ENCODE measurements around the gene ASCC2.
"Not testable (repeated sequence)": the region's sequence is repeated elsewhere in the genome, so short reads cannot be mapped to it uniquely, and the experiment has no call there.

Gene ASCC2

GRCh38 chr22:29871684-29872083 lies 33.6 kb upstream of the ASCC2 start:
- TF ChIP-seq CTCF (IDR thresholded peaks at IDR 0.05; ENCODE audit: control insufficient read depth, insufficient read depth, low read depth, low read length, missing control alignments): no peak
- no peak for DNase-seq (ENCODE audit: low read depth)
- no peak overlapping the region for H3K4me3 ChIP-seq (ENCODE audit: control insufficient read depth, low read depth, low read length)

GRCh38 chr22:29870574-29870973 lies 32.5 kb upstream of the ASCC2 start:
- no peak overlapping the region for H3K4me3 ChIP-seq (ENCODE audit: control insufficient read depth, low read depth, low read length)
- TF ChIP-seq CTCF (IDR thresholded peaks at IDR 0.05; ENCODE audit: control insufficient read depth, insufficient read depth, low read depth, low read length, missing control alignments): no peak
- DNase-seq (ENCODE audit: low read depth): no peak

GRCh38 chr22:29867851-29868250 lies 29.8 kb upstream of the ASCC2 start:
- DNase-seq (ENCODE audit: low read depth): no peak
- TF ChIP-seq CTCF (IDR thresholded peaks at IDR 0.05; ENCODE audit: control insufficient read depth, insufficient read depth, low read depth, low read length, missing control alignments): no peak
- no peak overlapping the region for H3K4me3 ChIP-seq (ENCODE audit: control insufficient read depth, low read depth, low read length)

- DNase-seq (ENCODE audit: low read depth): no peak
- H3K4me3 ChIP-seq (ENCODE audit: control insufficient read depth, low read depth, low read length): no peak overlapping the region
- TF ChIP-seq CTCF (IDR thresholded peaks at IDR 0.05; ENCODE audit: control insufficient read depth, insufficient read depth, low read depth, low read length, missing control alignments): no peak
Measured at GRCh38 chr22:29867260-29867659, 29.2 kb upstream of the ASCC2 start.

- H3K4me3 ChIP-seq (ENCODE audit: control insufficient read depth, low read depth, low read length); DNase-seq (ENCODE audit: low read depth): not testable (repeated sequence)
Measured at GRCh38 chr22:29865572-29865971, 27.5 kb upstream of the ASCC2 start.

- no peak for TF ChIP-seq CTCF (IDR thresholded peaks at IDR 0.05; ENCODE audit: control insufficient read depth, insufficient read depth, low read depth, low read length, missing control alignments)
- no peak for DNase-seq (ENCODE audit: low read depth)
- no peak overlapping the region for H3K4me3 ChIP-seq (ENCODE audit: control insufficient read depth, low read depth, low read length)
Measured at GRCh38 chr22:29861672-29862297, 23.7 kb upstream of the ASCC2 start.

GRCh38 chr22:29860006-29860766 lies 22.1 kb upstream of the ASCC2 start:
- no peak for TF ChIP-seq CTCF (IDR thresholded peaks at IDR 0.05; ENCODE audit: control insufficient read depth, insufficient read depth, low read depth, low read length, missing control alignments)
- H3K4me3 ChIP-seq (ENCODE audit: control insufficient read depth, low read depth, low read length): no peak overlapping the region
- DNase-seq (ENCODE audit: low read depth): no peak

GRCh38 chr22:29859030-29859429 lies 21.0 kb upstream of the ASCC2 start:
- not testable (repeated sequence) for DNase-seq (ENCODE audit: low read depth); H3K4me3 ChIP-seq (ENCODE audit: control insufficient read depth, low read depth, low read length)

Measured in AG09309 (cell line).